ENCODE results near the gene LRG1. TPM values are rescaled to one million over a fixed set of nuclear protein-coding genes. Genes with fewer than 3 reads are reported as not detected.

The LRG1 gene
- total and polyA plus RNA-seq, 2 donors = 3.9 to 4.6 TPM

DNA sequence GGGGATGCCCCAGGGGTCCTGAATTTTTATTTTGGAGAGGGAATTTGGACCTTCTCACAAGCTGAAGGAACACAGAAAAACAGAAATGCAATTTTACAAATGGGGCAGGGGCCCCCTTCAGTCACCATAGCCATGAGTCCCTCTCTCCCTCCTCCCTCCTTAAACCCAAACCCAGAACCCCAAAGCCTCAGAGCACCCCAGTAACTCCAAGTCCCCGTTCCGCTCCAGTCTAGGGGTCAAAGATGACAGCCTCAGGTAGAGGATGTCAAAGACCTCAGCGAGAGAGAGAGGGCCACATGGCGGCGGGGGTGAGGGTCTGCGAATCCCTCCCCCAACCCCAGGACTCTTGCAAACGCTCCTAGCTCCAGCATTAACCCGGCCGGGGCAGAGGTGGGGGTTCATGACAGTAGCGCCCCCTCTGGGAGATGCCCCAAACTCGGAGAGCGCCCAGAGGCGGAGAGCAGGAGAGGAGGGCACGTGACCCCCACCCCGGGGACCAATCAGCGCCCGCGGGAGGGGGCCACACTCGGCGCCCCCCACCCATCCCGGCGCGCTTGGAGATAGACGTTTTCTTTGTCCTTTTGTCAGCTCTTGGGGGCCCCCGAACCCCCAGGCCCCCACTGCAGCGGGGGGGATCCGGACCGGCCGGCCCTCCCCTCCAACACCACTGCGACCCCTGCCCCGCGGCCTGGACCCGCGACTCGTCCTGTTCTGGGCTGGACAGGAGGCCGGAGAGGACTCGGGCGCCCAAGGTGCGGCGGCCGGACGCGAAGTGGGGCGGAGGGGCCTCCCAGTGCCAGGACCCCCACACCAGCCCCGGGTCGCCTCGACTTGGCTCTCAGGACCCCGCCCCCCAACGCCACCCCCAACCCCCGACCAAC is 40.4 kb upstream of the LRG1 start:
- DNase-seq (ENCODE audit: extremely low spot score) = no peak
- Histone ChIP-seq H3K4me3 (ENCODE audit: low read depth, low read length) (peak overlapping the region; percentile 37), H3K27ac (ENCODE audit: low read depth) (no peak overlapping the region), H3K4me1 (ENCODE audit: insufficient read depth) (no peaks in the 10 kb centered on the region), H3K36me3 (ENCODE audit: insufficient read depth) (no peaks in the 10 kb centered on the region)
- WGBS = 4% methylated on average over 50 of the region's 50 CpGs

DNA sequence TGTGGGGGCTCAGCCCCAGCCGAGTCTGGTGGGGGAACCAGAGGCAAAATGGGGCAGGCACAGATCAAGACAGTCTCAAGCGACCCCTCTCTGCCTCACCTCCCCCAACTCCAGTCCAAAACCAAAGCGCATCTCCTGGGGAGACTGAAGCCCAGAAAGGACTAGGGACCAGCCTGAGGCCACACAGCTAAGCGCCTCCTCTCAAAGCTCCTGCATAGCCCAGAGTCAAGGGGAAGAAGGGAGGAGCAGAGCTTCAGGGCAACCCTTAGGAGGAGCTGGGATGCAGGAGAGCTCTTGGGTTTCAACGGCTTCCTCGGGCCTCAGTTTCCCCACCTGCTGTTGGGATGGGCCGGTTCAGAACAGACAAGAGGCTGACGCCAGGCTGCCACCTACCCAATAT is 39.6 kb upstream of the LRG1 start:
- Histone ChIP-seq H3K36me3 (ENCODE audit: insufficient read depth) (no peaks in the 10 kb centered on the region), H3K27ac (ENCODE audit: low read depth) (no peak overlapping the region), H3K4me1 (ENCODE audit: insufficient read depth) (no peaks in the 10 kb centered on the region), H3K4me3 (ENCODE audit: low read depth, low read length) (no peak overlapping the region)
- 72% methylated on average over 8 of the region's 8 CpGs for WGBS
- no peak for DNase-seq (ENCODE audit: extremely low spot score)

DNA sequence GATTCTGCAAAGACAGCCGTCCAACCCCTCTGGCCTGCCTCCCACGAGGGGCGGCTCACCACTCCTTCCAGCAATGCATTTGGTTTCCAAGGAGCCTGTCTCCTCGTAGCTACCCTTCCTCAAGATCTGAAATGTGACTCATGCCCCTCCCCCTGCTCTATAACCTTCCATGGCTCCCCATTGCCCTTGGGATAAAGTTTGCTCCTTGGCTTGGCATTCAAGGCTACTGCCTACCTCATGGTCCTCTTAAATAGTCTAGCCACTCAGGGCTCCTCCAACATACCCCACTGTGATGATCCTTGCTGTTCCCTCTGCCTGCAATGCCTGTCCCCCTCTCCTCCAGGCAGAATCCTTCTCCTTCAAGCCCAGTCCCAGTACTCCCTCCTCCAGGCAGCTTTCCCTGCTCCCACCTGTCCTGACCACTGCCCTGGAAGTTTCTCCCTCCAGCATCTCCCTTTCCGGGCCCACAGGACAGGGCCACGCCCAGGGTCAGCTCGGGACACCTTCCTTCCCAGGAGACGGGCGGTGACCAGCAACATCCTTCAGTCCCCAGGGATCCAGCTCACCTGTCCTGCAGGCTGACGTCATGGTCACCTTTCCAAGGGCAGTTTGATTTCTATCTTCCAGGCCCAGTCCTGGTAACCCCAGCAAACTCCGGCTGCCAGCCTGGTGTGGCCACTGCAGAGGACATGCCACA is 38.9 kb upstream of the LRG1 start:
- Histone ChIP-seq H3K4me1 (ENCODE audit: insufficient read depth) (no peaks in the 10 kb centered on the region), H3K27ac (ENCODE audit: low read depth) (no peak overlapping the region), H3K4me3 (ENCODE audit: low read depth, low read length) (no peak overlapping the region), H3K36me3 (ENCODE audit: insufficient read depth) (no peaks in the 10 kb centered on the region)
- no peak for DNase-seq (ENCODE audit: extremely low spot score)
- WGBS = 63% methylated on average over 11 of the region's 11 CpGs

DNA sequence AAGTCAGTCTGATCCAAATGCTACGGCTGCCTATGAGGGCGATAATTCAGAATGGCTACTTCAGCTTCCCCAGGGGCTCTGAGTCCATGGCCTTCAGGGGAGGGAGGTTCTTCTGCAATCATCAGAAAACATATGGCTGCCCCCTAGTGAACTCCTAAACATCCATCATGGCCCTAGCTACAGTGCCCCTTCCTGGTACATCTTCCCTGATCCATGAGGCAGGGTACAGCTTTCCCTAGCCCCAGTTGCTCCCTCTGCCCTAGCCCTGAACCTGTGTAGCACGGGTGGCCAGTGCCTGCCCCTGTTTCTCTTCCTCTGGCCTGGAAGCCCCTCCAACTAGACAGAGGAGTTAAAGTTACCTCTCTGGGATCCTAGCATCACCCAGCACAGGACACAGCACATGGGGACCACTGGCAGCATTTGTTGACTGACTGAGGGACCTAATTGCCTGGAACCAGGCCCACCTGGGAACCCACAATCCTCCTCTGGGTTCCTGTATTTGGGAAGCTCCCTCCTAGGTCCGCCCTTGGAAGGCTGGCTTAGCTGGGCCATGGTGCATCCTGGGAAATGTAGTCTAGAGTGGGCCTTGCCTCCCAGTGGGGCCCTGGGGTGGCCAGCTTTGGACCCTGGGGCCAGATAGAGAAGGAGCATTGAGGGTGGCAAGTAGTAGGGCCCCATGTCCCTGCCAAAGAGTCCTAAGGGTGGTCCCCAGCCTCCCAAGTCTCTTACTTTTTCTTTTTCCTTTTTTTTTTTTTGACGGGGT is 37.4 kb upstream of the LRG1 start:
- 79% methylated on average over 5 of the region's 5 CpGs for WGBS

DNA sequence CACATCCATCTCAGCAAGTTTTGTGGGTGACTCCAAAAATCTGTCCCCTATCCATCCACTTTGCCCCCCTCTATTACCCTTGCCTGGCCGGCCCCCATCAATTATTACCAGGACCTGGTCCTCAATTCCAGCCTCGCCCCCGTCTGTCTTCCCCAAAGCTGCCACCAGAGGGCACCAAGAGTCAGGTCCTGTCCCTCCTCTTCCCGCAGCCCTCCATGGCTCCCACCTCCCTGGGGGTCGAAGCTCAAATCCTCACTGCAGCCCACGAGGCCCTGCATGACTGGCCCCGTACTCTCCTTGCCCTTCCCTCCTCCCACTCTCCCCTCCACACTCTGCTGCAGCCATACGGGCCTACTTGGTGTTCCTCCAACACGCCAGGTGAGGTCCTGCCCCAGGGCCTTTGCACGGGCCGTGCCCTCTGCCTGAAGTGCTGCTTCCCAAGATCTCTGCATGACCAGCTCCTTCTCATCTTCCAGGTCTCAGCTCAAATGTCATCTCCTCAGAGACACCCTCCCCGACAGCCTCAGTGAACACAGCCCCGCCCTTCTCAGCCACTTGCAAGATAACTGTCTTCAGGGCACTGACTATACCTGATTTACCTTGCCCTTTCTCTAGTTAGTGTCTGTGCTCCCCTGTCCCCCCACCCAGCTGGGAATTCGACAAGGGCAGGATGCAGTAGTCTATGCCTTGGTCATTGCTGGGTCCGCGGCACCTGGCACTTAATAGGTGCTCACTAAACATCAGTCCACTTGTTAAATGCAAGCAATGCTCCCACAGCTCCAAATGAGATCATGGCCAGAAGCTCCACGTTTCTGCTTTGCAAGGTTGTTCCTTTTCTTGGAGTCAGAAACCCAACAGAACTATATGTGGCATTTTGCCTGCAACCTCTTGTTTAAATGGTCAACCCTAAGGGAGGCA is 36.4 kb upstream of the LRG1 start:
- H3K27ac ChIP-seq (ENCODE audit: low read depth) = no peak overlapping the region
- WGBS = 64% methylated on average over 17 of the region's 17 CpGs

More for the DNA sequence above, 37.4 kb upstream of the LRG1 start:
- Histone ChIP-seq H3K27ac (ENCODE audit: low read depth) (no peak overlapping the region), H3K36me3 (ENCODE audit: insufficient read depth) (no peaks in the 10 kb centered on the region), H3K4me3 (ENCODE audit: low read depth, low read length) (no peak overlapping the region), H3K4me1 (ENCODE audit: insufficient read depth) (no peaks in the 10 kb centered on the region)
- no peak for DNase-seq (ENCODE audit: extremely low spot score)

DNA sequence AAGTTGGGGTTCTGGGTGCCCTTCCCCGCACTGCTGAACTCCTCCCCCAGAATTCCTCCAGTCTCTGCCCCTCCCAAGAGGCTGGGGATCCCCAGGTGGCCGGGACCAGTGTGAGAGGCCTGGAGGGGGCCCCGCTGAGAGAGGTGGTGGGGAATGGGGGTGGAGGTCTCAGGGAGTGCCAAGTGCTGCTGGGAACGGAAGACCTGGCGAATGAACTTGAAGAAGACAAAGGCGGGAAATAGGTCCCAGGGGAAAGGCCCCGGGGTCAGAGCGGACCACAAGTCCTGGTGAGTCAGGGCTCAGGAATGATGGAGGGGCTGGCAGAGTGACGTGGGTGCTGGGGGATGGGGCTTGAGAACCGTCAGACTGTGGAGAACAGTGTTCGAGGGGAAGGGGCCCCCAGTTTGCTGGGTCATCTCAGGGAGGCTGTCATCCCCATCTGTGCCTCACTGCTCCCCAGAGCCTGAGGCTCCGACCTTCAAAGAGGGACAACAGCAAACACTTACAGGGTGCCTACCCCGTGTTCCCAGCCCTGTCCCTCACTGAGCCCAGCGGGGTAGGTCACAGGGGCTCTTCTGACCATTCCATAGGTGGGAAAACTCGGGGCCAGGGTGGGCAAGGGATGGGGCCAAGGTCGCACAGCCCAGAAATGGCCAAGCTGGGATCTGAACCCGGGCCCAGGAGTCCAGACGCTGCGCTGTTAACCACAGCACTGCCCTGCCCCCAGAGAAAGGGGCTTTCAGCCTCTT is 35.6 kb upstream of the LRG1 start:
- WGBS = 31% methylated on average over 19 of the region's 19 CpGs
- Histone ChIP-seq H3K4me3 (ENCODE audit: low read depth, low read length) (no peak overlapping the region), H3K4me1 (ENCODE audit: insufficient read depth) (peaks cover 1% of the 10 kb centered on the region), H3K27ac (ENCODE audit: low read depth) (no peak overlapping the region), H3K36me3 (ENCODE audit: insufficient read depth) (no peaks in the 10 kb centered on the region)
- DNase-seq (ENCODE audit: extremely low spot score) = peak; percentile 31

More for the DNA sequence above, 36.4 kb upstream of the LRG1 start:
- no peak for DNase-seq (ENCODE audit: extremely low spot score)
- Histone ChIP-seq H3K36me3 (ENCODE audit: insufficient read depth) (no peaks in the 10 kb centered on the region), H3K4me3 (ENCODE audit: low read depth, low read length) (no peak overlapping the region), H3K4me1 (ENCODE audit: insufficient read depth) (peaks cover 1% of the 10 kb centered on the region)

DNA sequence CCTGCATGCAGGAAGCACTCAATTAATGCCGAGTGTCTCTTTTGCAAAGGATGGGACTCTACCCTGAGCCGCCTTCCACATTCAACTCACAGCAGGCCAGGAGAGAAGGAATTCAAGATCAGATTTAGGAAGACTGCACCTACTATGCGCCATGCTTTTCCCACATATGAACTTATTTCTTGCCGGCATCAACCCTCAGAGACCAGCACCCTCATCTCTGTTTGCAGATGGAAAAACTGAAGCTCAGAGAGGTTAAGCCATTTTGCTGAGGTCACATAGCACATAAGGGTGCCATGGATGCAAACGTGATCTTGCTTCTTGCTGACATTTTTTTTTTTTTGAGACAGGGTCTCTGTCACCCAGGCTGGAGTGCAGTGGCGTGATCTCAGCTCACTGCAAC is 33.8 kb upstream of the LRG1 start:
- Histone ChIP-seq H3K4me3 (ENCODE audit: low read depth, low read length) (no peak overlapping the region), H3K36me3 (ENCODE audit: insufficient read depth) (no peaks in the 10 kb centered on the region), H3K27ac (ENCODE audit: low read depth) (no peak overlapping the region), H3K4me1 (ENCODE audit: insufficient read depth) (peaks cover 1% of the 10 kb centered on the region)
- WGBS = 81% methylated on average over 6 of the region's 6 CpGs
- no peak for DNase-seq (ENCODE audit: extremely low spot score)

DNA sequence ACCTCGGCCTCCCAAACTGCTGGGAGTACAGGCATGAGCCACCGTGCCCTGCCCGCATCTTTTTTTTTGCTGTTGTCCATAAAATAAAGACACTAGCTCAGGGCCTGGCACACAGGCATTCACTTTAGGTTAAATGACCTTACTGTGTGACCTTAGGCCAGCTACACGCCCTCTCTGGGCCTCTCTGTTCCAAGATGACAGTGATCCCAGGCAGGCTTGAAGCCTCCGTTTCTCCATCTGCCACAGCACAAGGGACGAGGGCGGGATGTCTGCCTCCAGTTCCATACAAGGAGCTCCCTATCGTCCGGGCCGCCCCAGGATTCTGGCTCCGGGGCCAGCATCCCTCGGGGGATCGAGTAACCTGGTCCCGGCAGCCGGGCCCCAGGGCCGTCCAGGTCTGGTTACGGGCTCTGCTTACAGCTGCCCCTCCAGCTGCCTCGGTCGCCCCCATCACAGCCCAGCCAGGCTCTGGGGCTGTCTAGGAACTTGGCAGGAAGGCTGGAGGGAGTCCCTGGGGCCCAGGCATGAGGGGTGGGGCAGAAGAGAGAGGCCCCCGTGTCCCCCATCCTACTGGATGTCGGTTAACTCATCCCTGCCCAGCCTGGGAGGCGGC is 31.6 kb upstream of the LRG1 start:
- DNase-seq (ENCODE audit: extremely low spot score) = no peak
- 25% methylated on average over 22 of the region's 22 CpGs for WGBS
- H3K4me3 ChIP-seq (ENCODE audit: low read depth, low read length) = no peak overlapping the region
- peaks cover 1% of the 10 kb centered on the region for H3K4me1 ChIP-seq (ENCODE audit: insufficient read depth)
- H3K36me3 ChIP-seq (ENCODE audit: insufficient read depth) = no peaks in the 10 kb centered on the region
- H3K27ac ChIP-seq (ENCODE audit: low read depth) = no peak overlapping the region

DNA sequence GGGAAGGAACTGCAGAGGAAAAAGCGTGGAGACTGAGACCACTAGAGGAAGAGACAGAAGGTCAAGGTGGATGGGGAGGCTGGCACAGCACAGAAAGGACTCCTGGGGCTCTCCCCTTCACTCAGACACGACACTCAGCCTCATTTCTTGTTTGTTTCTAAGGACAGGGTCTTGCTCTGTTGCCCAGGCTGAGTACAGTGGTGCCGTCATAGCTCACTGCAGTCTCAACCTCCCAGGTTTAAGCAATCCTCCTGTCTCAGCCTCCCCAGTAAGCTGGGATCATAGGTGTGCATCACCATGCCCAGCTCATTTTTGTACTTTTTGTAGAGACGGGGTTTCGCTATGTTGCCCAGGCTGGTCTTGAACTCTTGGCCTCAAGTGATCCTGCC is 31.1 kb upstream of the LRG1 start:
- Histone ChIP-seq H3K27ac (ENCODE audit: low read depth) (no peak overlapping the region), H3K36me3 (ENCODE audit: insufficient read depth) (no peaks in the 10 kb centered on the region), H3K4me3 (ENCODE audit: low read depth, low read length) (no peak overlapping the region), H3K4me1 (ENCODE audit: insufficient read depth) (peaks cover 1% of the 10 kb centered on the region)
- WGBS = 90% methylated on average over 5 of the region's 5 CpGs
- no peak for DNase-seq (ENCODE audit: extremely low spot score)

DNA sequence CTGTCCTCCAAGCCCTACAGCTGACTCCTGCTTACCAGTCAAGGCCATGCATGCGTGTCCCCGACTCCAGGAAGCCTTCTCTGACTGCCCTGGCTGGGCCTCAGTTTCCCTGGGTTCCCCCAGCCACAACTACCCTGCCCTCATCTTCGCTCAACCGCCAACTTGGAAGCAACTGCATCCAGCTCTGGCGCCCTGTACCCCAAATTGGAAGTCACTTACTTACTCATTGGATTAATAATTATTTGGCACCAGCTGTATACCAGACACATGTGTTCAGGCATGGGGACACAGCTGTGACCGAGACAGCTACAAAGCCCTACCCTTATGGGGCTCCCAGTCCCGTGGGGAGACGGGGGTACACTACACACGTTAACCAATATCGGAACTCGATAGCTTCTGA is 30.6 kb upstream of the LRG1 start:
- Histone ChIP-seq H3K4me3 (ENCODE audit: low read depth, low read length) (no peak overlapping the region), H3K4me1 (ENCODE audit: insufficient read depth) (peaks cover 1% of the 10 kb centered on the region), H3K36me3 (ENCODE audit: insufficient read depth) (no peaks in the 10 kb centered on the region), H3K27ac (ENCODE audit: low read depth) (no peak overlapping the region)
- 79% methylated on average over 11 of the region's 11 CpGs for whole genome bisulfite sequencing
- no peak for DNase-seq (ENCODE audit: extremely low spot score)

DNA sequence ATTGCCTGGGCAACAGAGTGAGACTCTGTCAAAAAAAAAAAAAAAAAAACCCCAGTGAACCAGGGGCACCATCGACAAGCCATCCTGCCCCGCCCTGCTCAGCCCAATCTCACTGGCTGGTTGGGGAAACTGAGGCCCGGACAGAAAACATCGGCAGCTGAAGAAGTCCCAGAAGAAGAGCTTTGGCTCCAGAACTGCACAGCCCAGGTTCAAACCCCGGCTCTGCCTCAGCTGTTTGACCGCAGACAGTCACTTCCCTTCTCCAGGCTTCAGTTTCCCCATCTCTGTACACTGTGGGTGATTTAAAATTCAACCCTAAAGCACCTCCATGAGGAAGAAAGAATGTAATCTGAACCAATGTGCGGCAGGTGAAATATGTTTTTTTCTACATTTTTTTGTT is 29.1 kb upstream of the LRG1 start:
- no peak overlapping the region for H3K4me3 ChIP-seq (ENCODE audit: low read depth, low read length)
- no peaks in the 10 kb centered on the region for H3K36me3 ChIP-seq (ENCODE audit: insufficient read depth)
- 79% methylated on average over 7 of the region's 7 CpGs for WGBS
- H3K4me1 ChIP-seq (ENCODE audit: insufficient read depth) = peaks cover 1% of the 10 kb centered on the region
- no peak for DNase-seq (ENCODE audit: extremely low spot score)
- H3K27ac ChIP-seq (ENCODE audit: low read depth) = no peak overlapping the region

DNA sequence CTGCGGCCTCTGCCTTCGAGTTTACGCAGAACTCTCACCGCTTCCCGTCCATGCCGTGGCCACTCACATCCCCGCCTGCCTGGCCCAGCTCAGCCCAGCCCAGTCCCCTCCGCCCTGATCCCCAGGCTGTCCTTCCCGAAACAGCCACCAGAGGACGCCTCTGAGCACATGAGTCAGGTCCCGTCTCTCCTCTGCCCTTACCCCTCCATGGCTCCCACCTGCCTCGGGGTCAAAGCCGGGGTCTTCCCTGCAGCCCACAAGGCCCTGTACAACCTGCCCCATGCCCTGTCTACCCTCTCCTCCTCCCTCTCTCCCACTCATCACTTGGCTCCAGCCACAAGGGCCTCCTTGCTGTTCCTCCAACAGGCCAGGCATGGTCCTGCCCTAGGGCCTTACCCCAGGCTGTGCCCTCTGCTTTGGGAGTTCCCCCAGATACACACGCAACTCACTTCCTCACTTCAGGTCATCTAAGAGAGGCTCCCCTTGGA is 27.8 kb upstream of the LRG1 start:
- Histone ChIP-seq H3K27ac (ENCODE audit: low read depth) (no peak overlapping the region), H3K36me3 (ENCODE audit: insufficient read depth) (no peaks in the 10 kb centered on the region), H3K4me1 (ENCODE audit: insufficient read depth) (peaks cover 1% of the 10 kb centered on the region), H3K4me3 (ENCODE audit: low read depth, low read length) (no peak overlapping the region)
- DNase-seq (ENCODE audit: extremely low spot score) = no peak
- 45% methylated on average over 14 of the region's 14 CpGs for WGBS

Measured in urinary bladder (tissue), 4 donors.